ENCODE data around the gene PCNT. TPM values are rescaled to one million over a fixed set of nuclear protein-coding genes. Genes with fewer than 3 reads are reported as not detected.

The PCNT gene
- total RNA-seq, 2 experiments from 2014 or later, result 54.4 to 55.5 TPM

GRCh38 chr21:46346296-46347202 lies 22.6 kb downstream of the PCNT start:
- DNase-seq, result no peak
- POLR2A ChIA-PET, result no interaction called here
- H3K4me3 Mint-ChIP-seq, result no peak overlapping the region
- H3K27me3 Mint-ChIP-seq, result no peaks in the 10 kb centered on the region
- TF ChIP-seq, protein P1, sequence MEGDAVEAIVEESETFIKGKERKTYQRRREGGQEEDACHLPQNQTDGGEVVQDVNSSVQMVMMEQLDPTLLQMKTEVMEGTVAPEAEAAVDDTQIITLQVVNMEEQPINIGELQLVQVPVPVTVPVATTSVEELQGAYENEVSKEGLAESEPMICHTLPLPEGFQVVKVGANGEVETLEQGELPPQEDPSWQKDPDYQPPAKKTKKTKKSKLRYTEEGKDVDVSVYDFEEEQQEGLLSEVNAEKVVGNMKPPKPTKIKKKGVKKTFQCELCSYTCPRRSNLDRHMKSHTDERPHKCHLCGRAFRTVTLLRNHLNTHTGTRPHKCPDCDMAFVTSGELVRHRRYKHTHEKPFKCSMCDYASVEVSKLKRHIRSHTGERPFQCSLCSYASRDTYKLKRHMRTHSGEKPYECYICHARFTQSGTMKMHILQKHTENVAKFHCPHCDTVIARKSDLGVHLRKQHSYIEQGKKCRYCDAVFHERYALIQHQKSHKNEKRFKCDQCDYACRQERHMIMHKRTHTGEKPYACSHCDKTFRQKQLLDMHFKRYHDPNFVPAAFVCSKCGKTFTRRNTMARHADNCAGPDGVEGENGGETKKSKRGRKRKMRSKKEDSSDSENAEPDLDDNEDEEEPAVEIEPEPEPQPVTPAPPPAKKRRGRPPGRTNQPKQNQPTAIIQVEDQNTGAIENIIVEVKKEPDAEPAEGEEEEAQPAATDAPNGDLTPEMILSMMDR (IDR thresholded peaks at IDR 0.05), result no peak
- H3K36me3 ChIP-seq (ENCODE audit: insufficient read depth, low read length), result peaks cover 62% of the 10 kb centered on the region
- CTCF ChIA-PET, result no interaction called here
- intact Hi-C loops (cut with DNase I, micrococcal nuclease), result no loop called here
- H3K4me1 Mint-ChIP-seq (ENCODE audit: low read depth), result peaks cover 10% of the 10 kb centered on the region
- H3K27ac Mint-ChIP-seq, result no peak overlapping the region
- no peaks in the 10 kb centered on the region for H3K9me3 ChIP-seq (ENCODE audit: control insufficient read depth in 1 of 2, insufficient read depth in 1 of 2, low read length in 2 of 2)
- ATAC-seq (ENCODE audit: poor library complexity), result no peak
- peaks cover 73% of the 10 kb centered on the region for H3K36me3 Mint-ChIP-seq (ENCODE audit: low read depth)
- H3K4me1 ChIP-seq (ENCODE audit: insufficient read depth, low read length), result no peaks in the 10 kb centered on the region
- H3K4me3 ChIP-seq (ENCODE audit: low read length), result no peak overlapping the region
- no peak overlapping the region for H3K27ac ChIP-seq (ENCODE audit: low read depth in 1 of 2, low read length in 2 of 2)
- H3K27me3 ChIP-seq (ENCODE audit: control insufficient read depth in 1 of 2, insufficient read depth in 2 of 2, low read length in 2 of 2), result no peaks in the 10 kb centered on the region
- H3K9me3 Mint-ChIP-seq, result no peaks in the 10 kb centered on the region

DNA sequence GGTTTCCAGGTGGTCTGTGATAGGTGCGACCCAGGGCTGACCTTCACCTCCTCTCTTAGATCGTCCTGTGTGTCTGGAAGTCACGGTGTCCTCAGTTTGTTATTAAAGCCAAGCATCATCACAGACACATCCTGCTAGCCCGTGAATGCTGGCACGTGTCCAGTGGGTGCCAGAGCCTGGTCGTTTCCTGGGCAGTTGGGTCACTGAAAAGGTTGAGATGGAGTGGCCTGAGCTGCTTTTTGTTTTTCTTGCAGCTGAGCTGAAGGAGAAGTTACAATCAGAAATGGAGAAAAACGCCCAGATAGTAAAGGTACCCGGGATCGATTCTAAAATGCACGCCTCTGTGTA lies 23.2 kb downstream of the PCNT start:
- Mint-ChIP-seq H3K27ac (no peak overlapping the region), H3K4me1 (ENCODE audit: low read depth) (peaks cover 10% of the 10 kb centered on the region), H3K4me3 (no peak overlapping the region), H3K9me3 (no peaks in the 10 kb centered on the region), H3K27me3 (no peaks in the 10 kb centered on the region), H3K36me3 (ENCODE audit: low read depth) (peaks cover 75% of the 10 kb centered on the region)
- intact Hi-C loops (cut with DNase I, micrococcal nuclease), result no loop called here
- no peak overlapping the region for H3K27ac ChIP-seq (ENCODE audit: low read depth in 1 of 2, low read length in 2 of 2)
- no peaks in the 10 kb centered on the region for H3K9me3 ChIP-seq (ENCODE audit: control insufficient read depth in 1 of 2, insufficient read depth in 1 of 2, low read length in 2 of 2)
- ChIA-PET POLR2A (no interaction called here), CTCF (no interaction called here)
- no peak for DNase-seq
- peaks cover 66% of the 10 kb centered on the region for H3K36me3 ChIP-seq (ENCODE audit: insufficient read depth, low read length)
- TF ChIP-seq, protein P1 (IDR thresholded peaks at IDR 0.05), result no peak
- H3K27me3 ChIP-seq (ENCODE audit: control insufficient read depth in 1 of 2, insufficient read depth in 2 of 2, low read length in 2 of 2), result no peaks in the 10 kb centered on the region
- no peak overlapping the region for H3K4me3 ChIP-seq (ENCODE audit: low read length)
- no peak for ATAC-seq (ENCODE audit: poor library complexity)
- no peaks in the 10 kb centered on the region for H3K4me1 ChIP-seq (ENCODE audit: insufficient read depth, low read length)

DNA sequence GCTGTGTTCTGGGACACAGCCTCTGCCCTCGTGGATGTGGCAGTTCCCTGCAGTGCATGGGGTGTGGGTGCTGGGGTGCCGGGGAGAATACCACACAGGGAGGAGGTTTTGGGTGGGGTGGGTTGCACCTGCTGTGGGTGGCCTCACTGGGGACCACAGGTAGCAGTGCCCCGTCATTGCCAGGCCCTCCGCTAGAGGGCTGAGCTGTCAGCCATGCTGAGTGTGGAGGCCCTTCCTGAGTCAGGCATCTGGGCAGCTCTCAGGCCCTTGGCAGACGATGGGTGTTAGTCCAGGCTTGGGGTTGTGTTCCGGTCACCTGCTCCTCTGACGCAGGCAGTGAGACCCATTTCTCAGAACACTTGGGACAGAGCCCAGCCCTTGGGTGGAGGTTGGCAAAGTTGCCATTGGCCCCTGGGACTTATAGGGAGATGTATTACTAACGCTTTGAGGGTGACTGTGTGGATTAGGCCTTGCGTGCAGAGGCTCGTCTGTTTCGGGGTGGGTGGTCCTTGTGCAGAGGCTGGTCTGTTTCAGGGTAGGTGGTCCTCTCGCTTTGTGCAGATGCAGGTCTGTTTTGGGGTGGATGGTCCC lies 23.9 kb downstream of the PCNT start:
- TF ChIP-seq, protein P1 (IDR thresholded peaks at IDR 0.05), result no peak
- H3K27ac ChIP-seq (ENCODE audit: low read depth in 1 of 2, low read length in 2 of 2), result no peak overlapping the region
- ChIA-PET CTCF (no interaction called here), POLR2A (no interaction called here)
- H3K27me3 ChIP-seq (ENCODE audit: control insufficient read depth in 1 of 2, insufficient read depth in 2 of 2, low read length in 2 of 2), result no peaks in the 10 kb centered on the region
- Mint-ChIP-seq H3K27ac (no peak overlapping the region), H3K4me3 (no peak overlapping the region), H3K9me3 (no peaks in the 10 kb centered on the region), H3K4me1 (ENCODE audit: low read depth) (peaks cover 10% of the 10 kb centered on the region), H3K36me3 (ENCODE audit: low read depth) (peaks cover 77% of the 10 kb centered on the region), H3K27me3 (no peaks in the 10 kb centered on the region)
- peaks cover 73% of the 10 kb centered on the region for H3K36me3 ChIP-seq (ENCODE audit: insufficient read depth, low read length)
- H3K4me1 ChIP-seq (ENCODE audit: insufficient read depth, low read length), result no peaks in the 10 kb centered on the region
- intact Hi-C loops (cut with DNase I, micrococcal nuclease), result no loop called here
- ATAC-seq (ENCODE audit: poor library complexity), result no peak
- H3K4me3 ChIP-seq (ENCODE audit: low read length), result no peak overlapping the region
- H3K9me3 ChIP-seq (ENCODE audit: control insufficient read depth in 1 of 2, insufficient read depth in 1 of 2, low read length in 2 of 2), result no peaks in the 10 kb centered on the region
- no peak for DNase-seq
